Measurements from ENCODE around the gene PIAS4.

Gene PIAS4

GRCh38 chr19:4080473-4080872 lies 72.9 kb downstream of the PIAS4 start:
- no peak for DNase-seq

- no peak for DNase-seq
Measured at GRCh38 chr19:4081441-4082129, 74.0 kb downstream of the PIAS4 start.

GRCh38 chr19:4082172-4082571 lies 74.6 kb downstream of the PIAS4 start:
- no peak for DNase-seq

GRCh38 chr19:4083677-4084546 lies 76.4 kb downstream of the PIAS4 start:
- DNase-seq, result no peak

GRCh38 chr19:4084547-4084877 lies 77.0 kb downstream of the PIAS4 start:
- DNase-seq, result no peak

DNA sequence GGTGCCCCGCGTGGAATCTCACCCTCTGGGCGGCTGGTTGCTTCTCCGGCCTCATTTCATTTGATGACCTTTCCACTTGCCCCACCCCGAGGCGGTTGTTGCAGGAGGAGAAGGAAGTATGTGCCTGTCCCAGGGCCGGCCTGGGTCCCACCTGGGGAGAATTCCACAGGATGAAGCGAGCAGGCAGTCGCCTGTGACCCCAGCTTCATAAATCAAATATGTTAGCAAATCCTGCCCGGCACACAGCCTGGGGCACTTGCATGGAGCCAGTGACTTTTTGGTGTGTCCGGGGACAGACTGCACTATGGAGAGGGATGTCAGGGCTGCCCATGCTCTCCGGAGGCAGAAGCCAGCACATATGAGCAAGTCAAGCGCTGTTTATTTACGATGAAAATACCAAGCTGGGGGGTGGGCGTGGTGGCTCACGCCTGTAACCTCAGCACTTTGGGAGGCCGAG lies 78.9 kb downstream of the PIAS4 start:
- DNase-seq, result no peak

DNA sequence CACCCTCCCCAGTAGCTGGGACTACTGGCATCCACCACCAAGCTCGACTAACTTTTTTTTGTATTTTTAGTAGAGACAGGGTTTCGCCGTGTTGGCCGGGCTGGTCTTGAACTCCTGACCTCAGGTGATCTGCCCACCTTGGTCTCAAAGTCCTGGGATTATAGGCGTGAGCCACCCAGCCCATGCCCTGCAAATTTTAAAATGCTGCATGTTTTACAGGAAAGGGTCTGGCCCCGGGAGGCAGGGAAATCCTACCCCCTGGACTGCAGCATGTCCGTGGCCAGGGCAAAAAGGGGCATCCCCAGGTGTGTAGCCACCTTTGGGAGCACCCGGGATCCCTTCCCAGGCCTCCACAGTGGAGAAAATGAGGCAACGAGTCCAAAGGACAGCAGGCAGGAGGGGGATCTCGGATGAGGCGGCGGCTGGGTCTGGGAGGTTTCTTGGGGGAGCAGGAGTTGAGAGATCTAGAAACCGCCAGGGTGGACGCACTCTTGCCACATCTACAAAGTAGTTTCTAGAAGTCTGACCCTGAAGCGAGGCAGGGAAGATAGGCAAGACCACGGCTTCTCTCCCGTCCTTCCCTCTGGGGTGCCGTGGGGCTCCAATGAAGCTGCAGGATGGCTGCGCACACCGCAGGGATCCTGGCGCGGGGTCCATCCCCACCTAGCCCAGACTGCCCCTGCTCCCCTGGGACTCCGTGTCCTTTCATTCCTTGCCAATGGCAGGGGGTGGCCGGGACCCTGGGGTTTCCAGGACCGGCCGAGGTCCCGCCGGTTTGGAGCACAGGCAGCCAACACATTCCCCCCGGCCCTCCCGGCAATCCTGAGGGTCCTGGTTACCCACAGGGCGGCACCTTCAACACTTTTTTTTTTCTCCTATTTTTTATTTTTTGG lies 80.5 kb downstream of the PIAS4 start:
- DNase-seq, result no peak

DNA sequence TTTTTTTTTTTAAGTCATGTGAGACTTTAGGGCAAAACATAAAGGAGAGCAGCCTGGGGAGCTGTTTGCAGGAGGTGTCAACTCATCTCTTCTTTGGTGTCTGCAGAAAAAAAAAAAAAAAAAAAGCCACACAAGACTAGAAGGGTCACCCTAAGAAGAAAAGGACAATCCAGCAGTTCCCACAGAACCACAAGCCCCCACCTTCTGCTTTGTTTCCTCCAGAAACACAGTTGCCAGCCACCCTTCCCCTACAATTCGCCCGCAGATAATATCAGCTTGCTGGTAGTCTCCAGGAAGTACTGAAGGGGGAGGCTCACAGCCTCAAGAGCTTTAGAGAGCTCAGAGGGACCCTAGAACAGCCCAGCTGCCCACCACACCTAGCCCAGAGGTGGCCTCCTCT lies 81.4 kb downstream of the PIAS4 start:
- peak in 1 of 4 experiments; percentile 12 for DNase-seq

Data from activated naive CD4-positive, alpha-beta T cell (primary cell).